GM21423 (cell line): ENCODE data around the gene COX8A.

Experiments
- ATAC-seq: cut with Tn5 transposase; IDR thresholded peaks from one replicate; pipeline ENCODE4 v1.9.1; 2021; ENCODE audit warnings: mild to moderate bottlenecking, moderate library complexity; ENCODE audit not compliant: unreplicated experiment

The COX8A gene

GRCh38 chr11:64019106-64020037 lies 45.0 kb downstream of the COX8A start:
- no peak for ATAC-seq

DNA sequence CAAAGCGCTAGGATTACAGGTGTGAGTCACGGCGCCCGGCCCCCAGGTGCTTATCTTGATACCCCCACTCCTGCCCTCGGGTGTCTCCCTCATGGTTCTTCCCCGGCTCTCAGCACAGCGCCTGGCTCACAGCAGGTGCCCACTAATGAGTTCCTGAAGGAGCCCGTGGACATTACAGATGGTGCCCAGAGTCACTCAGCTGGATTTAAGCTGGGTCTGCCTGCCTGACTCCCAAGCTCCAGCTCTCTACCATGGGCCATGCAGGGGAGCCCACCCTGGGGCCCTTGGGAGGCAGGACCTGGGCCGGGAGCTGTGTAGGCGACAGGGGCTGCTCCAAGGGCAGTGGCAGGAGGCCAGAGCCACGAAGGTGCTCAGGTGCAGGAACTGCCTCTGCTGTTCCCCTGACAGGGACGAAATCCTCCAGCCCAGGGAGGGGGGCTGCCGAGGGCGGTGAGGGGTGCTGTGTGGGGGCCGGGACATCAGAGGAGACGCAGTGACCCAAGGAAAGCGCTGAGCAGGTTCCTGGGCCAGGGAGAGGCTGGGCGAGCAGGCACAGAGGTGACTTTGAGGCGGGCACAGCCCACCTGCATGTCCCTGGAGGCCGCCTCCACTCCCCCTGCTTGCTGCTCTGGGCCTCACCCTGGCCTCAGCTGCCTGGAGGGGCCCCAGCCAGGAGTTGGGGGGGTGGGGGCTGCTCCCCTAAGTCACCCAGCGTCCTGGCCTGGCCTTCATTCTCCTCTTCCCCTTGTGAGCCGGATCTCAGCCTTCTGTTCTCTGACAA lies 46.7 kb downstream of the COX8A start:
- ATAC-seq = no peak

- ATAC-seq = no peak
Observed at GRCh38 chr11:64021757-64022093, 47.3 kb downstream of the COX8A start.

DNA sequence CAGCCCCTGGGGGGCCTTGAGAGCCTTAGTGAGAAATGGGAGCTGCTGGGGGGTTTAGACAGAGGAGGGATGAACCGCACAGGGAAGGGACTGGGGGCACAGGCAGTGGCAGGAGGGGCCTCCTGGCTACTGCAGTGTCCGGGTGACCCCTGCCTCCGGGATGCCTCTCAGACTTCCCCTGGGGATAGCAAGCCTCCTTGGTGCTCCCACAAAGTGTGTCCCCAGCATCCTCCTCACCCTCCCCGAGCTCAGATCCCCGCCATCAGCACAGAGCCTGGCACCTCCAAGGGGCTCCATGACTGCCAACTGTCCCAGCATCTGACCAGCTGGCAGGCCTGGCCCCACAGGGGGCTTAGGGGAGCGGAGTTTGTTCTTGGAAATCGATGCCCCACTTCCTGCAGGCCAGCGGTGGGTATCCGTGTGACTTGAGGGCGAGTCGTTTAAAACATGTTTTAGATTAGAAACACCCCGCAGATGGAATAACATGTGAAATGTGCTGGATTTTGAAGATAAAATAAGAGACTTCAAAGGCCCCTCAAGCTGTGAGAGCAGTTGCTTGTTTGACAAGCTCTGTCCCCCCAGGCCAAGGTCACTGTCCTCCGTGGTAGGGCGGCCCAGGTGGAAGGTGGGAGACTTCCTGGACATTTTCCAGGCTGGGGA lies 47.8 kb downstream of the COX8A start:
- ATAC-seq = no peak

- ATAC-seq = no peak
Observed at GRCh38 chr11:64023712-64024710, 49.6 kb downstream of the COX8A start.

DNA sequence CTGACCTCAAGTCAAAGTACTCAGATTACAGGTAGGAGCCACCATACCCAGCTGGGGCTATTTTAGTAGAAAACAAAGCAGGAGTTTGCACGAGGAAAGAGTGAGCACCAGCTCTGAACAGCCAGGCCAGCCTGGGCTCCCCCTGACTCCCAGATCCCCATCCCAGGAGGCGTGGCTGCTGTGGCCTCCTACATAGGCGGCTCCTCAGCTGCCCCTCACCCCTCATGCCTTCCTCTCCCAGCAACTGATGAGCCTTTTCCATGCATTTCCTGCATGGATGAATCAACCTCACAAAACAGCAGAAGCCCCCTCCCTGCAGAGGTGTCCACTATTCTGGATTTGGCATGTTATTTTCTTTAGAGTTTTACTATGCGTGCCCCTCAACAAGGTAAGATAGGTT lies 50.8 kb downstream of the COX8A start:
- no peak for ATAC-seq
